ENCODE measurements around the gene ISCA2.

ISCA2 gene

GRCh38 chr14:74508292-74508731, 14.7 kb downstream of the ISCA2 start:
- TF ChIP-seq CTCF (IDR thresholded peaks at IDR 0.05; ENCODE audit: insufficient read depth, low read length, poor library complexity, severe bottlenecking) = peak; percentile 29
- H3K36me3 ChIP-seq (ENCODE audit: control insufficient read depth, insufficient read depth, low read length) = no peaks in the 10 kb centered on the region
- no peaks in the 10 kb centered on the region; the same call in none of the 2 replicates for H3K27me3 ChIP-seq (replicated peaks; ENCODE audit: control insufficient read depth, insufficient read depth, low read length)
- DNase-seq (ENCODE audit: extremely low read depth, insufficient read length) = no peak
- H3K4me3 ChIP-seq (replicated peaks; ENCODE audit: low read depth, low read length) = no peak overlapping the region

GRCh38 chr14:74508844-74509428, 15.4 kb downstream of the ISCA2 start:
- DNase-seq (ENCODE audit: extremely low read depth, insufficient read length) = no peak
- Histone ChIP-seq H3K27me3 (replicated peaks; ENCODE audit: control insufficient read depth, insufficient read depth, low read length) (no peaks in the 10 kb centered on the region; the same call in none of the 2 replicates), H3K36me3 (ENCODE audit: control insufficient read depth, insufficient read depth, low read length) (no peaks in the 10 kb centered on the region), H3K4me3 (replicated peaks; ENCODE audit: low read depth, low read length) (no peak overlapping the region)
- TF ChIP-seq CTCF (IDR thresholded peaks at IDR 0.05; ENCODE audit: insufficient read depth, low read length, poor library complexity, severe bottlenecking) = no peak

- no peak for TF ChIP-seq CTCF (IDR thresholded peaks at IDR 0.05; ENCODE audit: insufficient read depth, low read length, poor library complexity, severe bottlenecking)
- DNase-seq (ENCODE audit: extremely low read depth, insufficient read length) = no peak
Observed at GRCh38 chr14:74509587-74510222, 16.1 kb downstream of the ISCA2 start.

GRCh38 chr14:74510223-74510931, 16.8 kb downstream of the ISCA2 start:
- DNase-seq (ENCODE audit: extremely low read depth, insufficient read length) = no peak
- no peak for TF ChIP-seq CTCF (IDR thresholded peaks at IDR 0.05; ENCODE audit: insufficient read depth, low read length, poor library complexity, severe bottlenecking)
- Histone ChIP-seq H3K36me3 (ENCODE audit: control insufficient read depth, insufficient read depth, low read length) (no peaks in the 10 kb centered on the region), H3K4me3 (replicated peaks; ENCODE audit: low read depth, low read length) (no peak overlapping the region), H3K27me3 (replicated peaks; ENCODE audit: control insufficient read depth, insufficient read depth, low read length) (no peaks in the 10 kb centered on the region; the same call in none of the 2 replicates)

More at GRCh38 chr14:74509587-74510222, 16.1 kb downstream of the ISCA2 start:
- H3K4me3 ChIP-seq (replicated peaks; ENCODE audit: low read depth, low read length) = no peak overlapping the region
- H3K36me3 ChIP-seq (ENCODE audit: control insufficient read depth, insufficient read depth, low read length) = no peaks in the 10 kb centered on the region
- no peaks in the 10 kb centered on the region; the same call in none of the 2 replicates for H3K27me3 ChIP-seq (replicated peaks; ENCODE audit: control insufficient read depth, insufficient read depth, low read length)

DNA sequence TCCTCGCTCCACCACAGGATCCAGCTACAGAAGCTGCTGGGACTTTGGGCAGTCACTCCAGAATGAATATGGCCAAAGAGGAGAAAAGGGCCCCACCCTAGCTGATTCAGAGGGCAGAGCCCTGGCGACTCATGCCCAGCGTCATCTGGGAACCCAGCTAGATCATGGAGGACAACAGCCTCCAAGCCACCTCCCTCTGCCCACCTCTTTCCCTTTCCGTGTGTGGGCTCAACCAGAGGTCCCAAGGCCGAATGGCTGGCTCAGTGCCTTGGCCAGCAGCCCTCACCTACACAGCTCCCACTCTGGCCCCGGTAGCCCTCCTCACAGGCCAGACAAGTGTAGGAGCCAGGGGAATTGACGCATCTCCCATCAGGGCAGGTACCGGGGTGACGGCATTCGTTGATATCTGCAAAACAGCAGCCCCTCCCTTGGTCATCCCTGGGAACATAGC, 17.4 kb downstream of the ISCA2 start:
- Histone ChIP-seq H3K27me3 (replicated peaks; ENCODE audit: control insufficient read depth, insufficient read depth, low read length) (no peaks in the 10 kb centered on the region; the same call in none of the 2 replicates), H3K4me3 (replicated peaks; ENCODE audit: low read depth, low read length) (no peak overlapping the region), H3K36me3 (ENCODE audit: control insufficient read depth, insufficient read depth, low read length) (no peaks in the 10 kb centered on the region)
- TF ChIP-seq CTCF (IDR thresholded peaks at IDR 0.05; ENCODE audit: insufficient read depth, low read length, poor library complexity, severe bottlenecking) = no peak
- DNase-seq (ENCODE audit: extremely low read depth, insufficient read length) = no peak
